GM23248 (cell line): ENCODE data around the gene OLFM3.

ENCODE experiments used
- EZH2 ChIP-seq: fragments of 200-600 bp; sonication (generic); IDR thresholded peaks from 2 replicates; pipeline ENCODE4 v1.6.1; 2018; ENCODE audit warnings: antibody characterized with exemption, mild to moderate bottlenecking; ENCODE audit not compliant: insufficient read depth, poor library complexity, severe bottlenecking
- EZH2phosphoT487 ChIP-seq: fragments of 200-600 bp; sonication (generic); IDR thresholded peaks from 2 replicates; pipeline ENCODE4 v1.6.1; 2018; ENCODE audit warnings: antibody characterized with exemption, moderate library complexity, mild to moderate bottlenecking, low read depth; ENCODE audit not compliant: insufficient read depth

GRCh38 chr1:101898137-101898536, 98.6 kb downstream of the OLFM3 start:
- no peak for TF ChIP-seq EZH2
- TF ChIP-seq EZH2phosphoT487, result no peak
